Measurements from ENCODE around the gene CAMKV. TPM values are rescaled to one million over a fixed set of nuclear protein-coding genes. Genes with fewer than 3 reads are reported as not detected.
"Not testable (repeated sequence)": the region's sequence is repeated elsewhere in the genome, so short reads cannot be mapped to it uniquely, and the experiment has no call there.

The CAMKV gene
- total RNA-seq, result 1 to 10 TPM in 1 of 3 donors, not detected in 2; 1.5 TPM

- TF ChIP-seq CTCF (IDR thresholded peaks at IDR 0.05) (no peak), POLR2A (IDR thresholded peaks at IDR 0.05) (no peak), POLR2AphosphoS5 (IDR thresholded peaks at IDR 0.05) (no peak)
- Histone ChIP-seq H3K36me3 (no peaks in the 10 kb centered on the region), H3K9me3 (no peaks in the 10 kb centered on the region), H3K27me3 (peaks cover 3 to 22% of the 10 kb centered on the region in 2 donors), H3K4me1 (peaks cover 0 to 6% of the 10 kb centered on the region in 2 donors), H3K27ac (no peak within 1 kb of the TSS), H3K4me3 (peak within 1 kb of the TSS; percentile 28 to 63 (median 44))
- no peak for DNase-seq (ENCODE audit: low spot score in 2 of 2)
- intact Hi-C loops (cut with DNase I; ENCODE audit: low total_unique reads), result loop anchor here (2.0 to 10.0 kb wide), 2 partner anchors 317 to 1865 kb away; no protein-coding TSS in a partner anchor
Measured at GRCh38 chr3:49869525-49870126, at the start of gene CAMKV. Gene CAMKV, minus strand, starts transcription at chr3:49869906. Its CDS starts 7,518 bp downstream, at chr3:49862388.

- H3K4me3 ChIP-seq; H3K4me1 ChIP-seq; DNase-seq (ENCODE audit: low spot score in 2 of 2); H3K27me3 ChIP-seq; H3K9me3 ChIP-seq; H3K36me3 ChIP-seq; intact Hi-C loops (cut with DNase I; ENCODE audit: low total_unique reads); H3K27ac ChIP-seq: not testable (repeated sequence)
Measured at GRCh38 chr3:49917806-49918590, 48.3 kb upstream of the CAMKV start.

- Histone ChIP-seq H3K4me1 (no peaks in the 10 kb centered on the region), H3K36me3 (peaks cover 2% of the 10 kb centered on the region), H3K27me3 (no peaks in the 10 kb centered on the region), H3K9me3 (no peaks in the 10 kb centered on the region), H3K4me3 (no peak overlapping the region), H3K27ac (no peak overlapping the region)
- no peak for TF ChIP-seq CTCF (IDR thresholded peaks at IDR 0.05)
- no peak for TF ChIP-seq POLR2A (IDR thresholded peaks at IDR 0.05)
- TF ChIP-seq POLR2AphosphoS5 (IDR thresholded peaks at IDR 0.05), result no peak
- intact Hi-C loops (cut with DNase I; ENCODE audit: low total_unique reads), result no loop called here
- DNase-seq (ENCODE audit: low spot score in 2 of 2), result no peak
Measured at GRCh38 chr3:49916686-49917085, 47.0 kb upstream of the CAMKV start.

GRCh38 chr3:49914906-49915305 is 45.2 kb upstream of the CAMKV start:
- intact Hi-C loops (cut with DNase I; ENCODE audit: low total_unique reads), result no loop called here
- DNase-seq (ENCODE audit: low spot score in 2 of 2), result no peak
- Histone ChIP-seq H3K27ac (no peak overlapping the region), H3K27me3 (no peaks in the 10 kb centered on the region), H3K36me3 (peaks cover 11% of the 10 kb centered on the region), H3K4me3 (no peak overlapping the region), H3K9me3 (no peaks in the 10 kb centered on the region), H3K4me1 (no peaks in the 10 kb centered on the region)
- TF ChIP-seq CTCF (IDR thresholded peaks at IDR 0.05), result no peak
- TF ChIP-seq POLR2AphosphoS5 (IDR thresholded peaks at IDR 0.05), result no peak
- no peak for TF ChIP-seq POLR2A (IDR thresholded peaks at IDR 0.05)

GRCh38 chr3:49912881-49913281 is 43.2 kb upstream of the CAMKV start:
- TF ChIP-seq POLR2AphosphoS5 (IDR thresholded peaks at IDR 0.05), result no peak
- TF ChIP-seq CTCF (IDR thresholded peaks at IDR 0.05), result no peak
- TF ChIP-seq POLR2A (IDR thresholded peaks at IDR 0.05), result no peak
- no peak for DNase-seq (ENCODE audit: low spot score in 2 of 2)
- Histone ChIP-seq H3K36me3 (peaks cover 11% of the 10 kb centered on the region), H3K4me1 (no peaks in the 10 kb centered on the region), H3K9me3 (no peaks in the 10 kb centered on the region), H3K4me3 (no peak overlapping the region), H3K27ac (no peak overlapping the region), H3K27me3 (no peaks in the 10 kb centered on the region)
- intact Hi-C loops (cut with DNase I; ENCODE audit: low total_unique reads), result no loop called here
